Gastrocnemius medialis (tissue), 4 donors: Measurements from ENCODE around the gene ZBTB20.

Experiments
- POLR2A ChIP-seq, 2 donors: fragments of 450-650 bp; IDR thresholded peaks; one replicate each; pipeline ENCODE4 v1.6.1; 2017; ENCODE audit warnings: antibody characterized with exemption in 2 of 2, mild to moderate bottlenecking in 2 of 2, moderate library complexity in 2 of 2
- TF ChIP-seq, protein P1 (sequence below), 5 experiments: fragments of 450-650 bp in 3 of 5; fragments of 200-600 bp in 2 of 5; sonication (generic) in 2 of 5; IDR thresholded peaks in 4 of 5; conservative IDR thresholded peaks in 1 of 5; 1 replicate in 4 of 5; 2 replicates in 1 of 5; pipeline ENCODE4 v1.5.1; 2016 to 2019; ENCODE audit warnings: antibody characterized with exemption in 5 of 5, mild to moderate bottlenecking in 3 of 5, moderate library complexity in 3 of 5

DNA sequence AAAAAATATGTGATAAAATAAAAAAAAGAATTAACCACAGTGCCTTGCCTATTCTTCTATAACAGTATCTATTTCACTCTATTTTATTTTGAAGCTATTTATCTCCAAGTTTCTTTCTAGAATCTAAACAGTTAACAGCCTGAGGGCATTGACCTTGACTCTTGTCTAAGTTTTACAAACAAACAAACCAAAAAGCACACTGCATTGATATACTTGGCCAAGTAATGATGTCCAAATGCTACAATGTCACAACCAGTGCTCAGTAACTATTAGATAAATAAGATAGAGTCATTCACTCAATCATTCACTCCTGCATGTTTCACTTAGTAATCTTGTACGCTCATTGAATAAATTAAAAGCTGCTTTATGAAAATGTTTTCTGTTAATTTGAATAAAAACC, 466.8 kb downstream of the ZBTB20 start:
- TF ChIP-seq, protein P1, sequence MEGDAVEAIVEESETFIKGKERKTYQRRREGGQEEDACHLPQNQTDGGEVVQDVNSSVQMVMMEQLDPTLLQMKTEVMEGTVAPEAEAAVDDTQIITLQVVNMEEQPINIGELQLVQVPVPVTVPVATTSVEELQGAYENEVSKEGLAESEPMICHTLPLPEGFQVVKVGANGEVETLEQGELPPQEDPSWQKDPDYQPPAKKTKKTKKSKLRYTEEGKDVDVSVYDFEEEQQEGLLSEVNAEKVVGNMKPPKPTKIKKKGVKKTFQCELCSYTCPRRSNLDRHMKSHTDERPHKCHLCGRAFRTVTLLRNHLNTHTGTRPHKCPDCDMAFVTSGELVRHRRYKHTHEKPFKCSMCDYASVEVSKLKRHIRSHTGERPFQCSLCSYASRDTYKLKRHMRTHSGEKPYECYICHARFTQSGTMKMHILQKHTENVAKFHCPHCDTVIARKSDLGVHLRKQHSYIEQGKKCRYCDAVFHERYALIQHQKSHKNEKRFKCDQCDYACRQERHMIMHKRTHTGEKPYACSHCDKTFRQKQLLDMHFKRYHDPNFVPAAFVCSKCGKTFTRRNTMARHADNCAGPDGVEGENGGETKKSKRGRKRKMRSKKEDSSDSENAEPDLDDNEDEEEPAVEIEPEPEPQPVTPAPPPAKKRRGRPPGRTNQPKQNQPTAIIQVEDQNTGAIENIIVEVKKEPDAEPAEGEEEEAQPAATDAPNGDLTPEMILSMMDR (IDR thresholded peaks at IDR 0.05 in 4 of 5, conservative IDR thresholded peaks at IDR 0.05 in 1 of 5) = no peak
- no peak for TF ChIP-seq POLR2A (IDR thresholded peaks at IDR 0.05)
